A673 (cell line): ENCODE measurements around the gene HSFX2. TPM values are rescaled to one million over a fixed set of nuclear protein-coding genes. Genes with fewer than 3 reads are reported as not detected.
"Not testable (repeated sequence)": the region's sequence is repeated elsewhere in the genome, so short reads cannot be mapped to it uniquely, and the experiment has no call there.

Source experiments
- BruUV-seq: library from RNA; stranded (reverse); fragments of 400-500 nt; replicated peaks from 2 replicates; lab custom pipeline; 2021; lab: Mats Ljungman, UMichigan
- CTCF ChIA-PET: fragments of 300-600 bp; sonication (Branson Sonifier 250); formaldehyde crosslinking; loops from one replicate; lab custom pipeline; 2022; ENCODE audit warnings: antibody characterized with exemption; lab: Charles Lee
- POLR2A ChIA-PET: fragments of 300-600 bp; sonication (Branson Sonifier 250); formaldehyde crosslinking; loops from one replicate; lab custom pipeline; 2022; ENCODE audit warnings: antibody characterized with exemption; ENCODE audit not compliant: low non-redundant PET; lab: Charles Lee
- DNase-seq: peaks from one replicate; pipeline ENCODE4 v3.0.0-alpha.2; 2015; ENCODE audit warnings: low spot score
- H3K27ac ChIP-seq: fragments of 200-600 bp; sonication (generic); 2 replicates; pipeline ENCODE4 v1.5.1; 2016; ENCODE audit warnings: mixed run types, low read depth, mild to moderate bottlenecking, mixed read lengths, antibody characterized with exemption, low read length; ENCODE audit not compliant: poor library complexity, severe bottlenecking
- H3K27me3 ChIP-seq: fragments of 200-600 bp; sonication (generic); replicated peaks from 2 replicates; pipeline ENCODE4 v1.6.1; 2017; ENCODE audit warnings: mixed run types, low read depth, mild to moderate bottlenecking, mixed read lengths, antibody characterized with exemption, low read length; ENCODE audit not compliant: insufficient read depth, poor library complexity
- H3K36me3 ChIP-seq: fragments of 200-600 bp; sonication (generic); 2 replicates; pipeline ENCODE4 v1.6.1; 2016; ENCODE audit warnings: mixed run types, mild to moderate bottlenecking, mixed read lengths, antibody characterized with exemption, low read length; ENCODE audit not compliant: insufficient read depth, poor library complexity, severe bottlenecking
- H3K4me1 ChIP-seq: fragments of 200-600 bp; sonication (generic); 2 replicates; pipeline ENCODE4 v1.6.1; 2017; ENCODE audit warnings: mixed run types, mild to moderate bottlenecking, mixed read lengths, antibody characterized with exemption, low read length; ENCODE audit not compliant: insufficient read depth, poor library complexity, severe bottlenecking
- H3K4me3 ChIP-seq: fragments of 200-600 bp; sonication (generic); 2 replicates; pipeline ENCODE4 v1.5.1; 2016; ENCODE audit warnings: low read depth, mixed run types, mild to moderate bottlenecking, mixed read lengths, low read length; ENCODE audit not compliant: poor library complexity, severe bottlenecking
- H3K9me3 ChIP-seq: fragments of 200-600 bp; sonication (generic); 2 replicates; pipeline ENCODE4 v1.6.1; 2016; ENCODE audit warnings: mixed run types, low read depth, mild to moderate bottlenecking, mixed read lengths, antibody characterized with exemption, low read length; ENCODE audit not compliant: poor library complexity, severe bottlenecking
- EZH2 ChIP-seq: fragments of 200-600 bp; sonication (generic); IDR thresholded peaks from 2 replicates; pipeline ENCODE4 v1.6.1; 2017; ENCODE audit warnings: borderline replicate concordance, low read depth, mild to moderate bottlenecking, mixed read lengths, antibody characterized with exemption, low read length; ENCODE audit not compliant: poor library complexity, severe bottlenecking
- intact Hi-C: fragments of 100-400 bp; cut with micrococcal nuclease; formaldehyde crosslinking; loops from one replicate; pipeline ENCODE4 v1.10.0; 2022; ENCODE audit not compliant: unreplicated experiment
- total RNA-seq: library from RNA; stranded (reverse); gene quantifications from 2 replicates; pipeline ENCODE4 v1.2.3, GENCODE V29; 2021
- TF ChIP-seq, protein P1 (sequence below): fragments of 300-800, 200-600 bp; sonication (generic); conservative IDR thresholded peaks from 2 replicates; pipeline ENCODE4 v1.5.1; 2017; ENCODE audit warnings: low read depth, mild to moderate bottlenecking, antibody characterized with exemption, low read length, moderate library complexity, mixed read lengths

The HSFX2 gene
- total RNA-seq, 1 experiment from 2014 or later = not detected

GRCh38 chrX:149563359-149563758 is 31.8 kb downstream of the HSFX2 start:
- Histone ChIP-seq H3K36me3 (no peaks in the 10 kb centered on the region), H3K4me3 (no peak overlapping the region), H3K4me1 (no peaks in the 10 kb centered on the region), H3K27me3 (no peaks in the 10 kb centered on the region), H3K9me3 (no peaks in the 10 kb centered on the region), H3K27ac (no peak overlapping the region)
- POLR2A ChIA-PET = no interaction called here
- no peak for TF ChIP-seq EZH2
- TF ChIP-seq, protein P1, sequence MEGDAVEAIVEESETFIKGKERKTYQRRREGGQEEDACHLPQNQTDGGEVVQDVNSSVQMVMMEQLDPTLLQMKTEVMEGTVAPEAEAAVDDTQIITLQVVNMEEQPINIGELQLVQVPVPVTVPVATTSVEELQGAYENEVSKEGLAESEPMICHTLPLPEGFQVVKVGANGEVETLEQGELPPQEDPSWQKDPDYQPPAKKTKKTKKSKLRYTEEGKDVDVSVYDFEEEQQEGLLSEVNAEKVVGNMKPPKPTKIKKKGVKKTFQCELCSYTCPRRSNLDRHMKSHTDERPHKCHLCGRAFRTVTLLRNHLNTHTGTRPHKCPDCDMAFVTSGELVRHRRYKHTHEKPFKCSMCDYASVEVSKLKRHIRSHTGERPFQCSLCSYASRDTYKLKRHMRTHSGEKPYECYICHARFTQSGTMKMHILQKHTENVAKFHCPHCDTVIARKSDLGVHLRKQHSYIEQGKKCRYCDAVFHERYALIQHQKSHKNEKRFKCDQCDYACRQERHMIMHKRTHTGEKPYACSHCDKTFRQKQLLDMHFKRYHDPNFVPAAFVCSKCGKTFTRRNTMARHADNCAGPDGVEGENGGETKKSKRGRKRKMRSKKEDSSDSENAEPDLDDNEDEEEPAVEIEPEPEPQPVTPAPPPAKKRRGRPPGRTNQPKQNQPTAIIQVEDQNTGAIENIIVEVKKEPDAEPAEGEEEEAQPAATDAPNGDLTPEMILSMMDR = no peak
- DNase-seq = no peak
- CTCF ChIA-PET = no interaction called here
- BruUV-seq = no TSS peak
- intact Hi-C loops = no loop called here

- DNase-seq, H3K36me3 ChIP-seq, H3K4me3 ChIP-seq, H3K9me3 ChIP-seq, POLR2A ChIA-PET, H3K27me3 ChIP-seq, BruUV-seq, CTCF ChIA-PET, intact Hi-C loops, H3K4me1 ChIP-seq, H3K27ac ChIP-seq: not testable (repeated sequence)
Measured at GRCh38 chrX:149555251-149555650, 39.9 kb downstream of the HSFX2 start.

- H3K36me3 ChIP-seq, H3K9me3 ChIP-seq, CTCF ChIA-PET, H3K27me3 ChIP-seq, intact Hi-C loops, H3K27ac ChIP-seq, DNase-seq, H3K4me1 ChIP-seq, POLR2A ChIA-PET, BruUV-seq, H3K4me3 ChIP-seq: not testable (repeated sequence)
Measured at GRCh38 chrX:149551939-149552248, 43.2 kb downstream of the HSFX2 start.

DNA sequence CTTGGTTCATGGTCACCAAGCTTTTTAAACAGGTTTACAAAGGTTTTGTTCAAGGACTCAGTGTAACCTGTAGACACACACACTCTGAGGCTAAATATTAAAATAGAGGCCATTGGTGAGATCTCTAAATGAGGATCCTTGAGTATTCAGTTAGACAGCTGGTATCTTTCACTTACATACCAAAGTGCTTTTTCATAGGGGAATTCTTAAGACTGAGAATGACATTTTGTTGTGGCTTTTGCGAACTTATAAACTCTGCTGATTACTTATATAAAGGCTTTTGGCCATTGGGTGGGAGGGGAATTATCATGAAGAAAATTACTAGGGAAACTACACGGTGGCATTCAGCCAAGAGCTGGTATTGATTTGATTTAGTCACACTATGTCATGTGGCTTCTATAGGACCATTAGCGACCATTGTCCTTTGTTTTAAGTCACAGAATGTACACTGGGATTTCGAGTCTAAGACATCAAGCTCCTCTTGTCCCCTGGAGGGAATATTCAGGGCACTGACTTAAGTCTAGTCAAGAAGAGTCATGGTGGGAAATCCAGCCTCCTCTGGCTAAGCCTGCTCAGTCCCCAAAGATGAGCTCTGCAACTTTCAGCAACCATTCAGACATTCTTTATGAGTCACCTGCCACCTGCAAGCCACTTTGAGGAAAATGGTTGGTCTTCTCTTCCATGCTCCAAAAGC is 43.7 kb downstream of the HSFX2 start:
- DNase-seq, H3K27ac ChIP-seq, H3K36me3 ChIP-seq, CTCF ChIA-PET, POLR2A ChIA-PET, H3K9me3 ChIP-seq, H3K4me3 ChIP-seq, BruUV-seq, H3K27me3 ChIP-seq, intact Hi-C loops, H3K4me1 ChIP-seq: not testable (repeated sequence)

DNA sequence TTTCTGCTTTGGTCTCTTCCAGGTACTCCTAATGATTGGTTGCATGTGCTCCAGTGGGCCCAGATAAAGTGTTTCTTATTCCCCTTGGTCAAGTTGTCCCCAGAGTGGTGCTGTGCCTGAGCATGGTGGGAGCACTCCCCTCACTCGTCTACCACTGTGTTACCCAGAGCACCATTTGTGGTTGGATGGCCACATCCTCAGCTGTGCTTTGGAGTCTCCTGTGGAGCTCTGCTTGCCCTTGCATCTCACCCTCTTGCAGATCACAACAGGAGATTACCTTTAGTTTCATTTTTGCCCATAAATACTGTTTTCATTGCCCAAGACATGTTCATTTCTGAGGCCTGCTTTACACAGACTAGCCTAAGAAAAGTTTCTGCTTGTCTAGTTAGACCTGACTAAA is 44.7 kb downstream of the HSFX2 start:
- POLR2A ChIA-PET, H3K27ac ChIP-seq, H3K4me3 ChIP-seq, DNase-seq, BruUV-seq, H3K4me1 ChIP-seq, H3K27me3 ChIP-seq, H3K36me3 ChIP-seq, intact Hi-C loops, CTCF ChIA-PET, H3K9me3 ChIP-seq: not testable (repeated sequence)

DNA sequence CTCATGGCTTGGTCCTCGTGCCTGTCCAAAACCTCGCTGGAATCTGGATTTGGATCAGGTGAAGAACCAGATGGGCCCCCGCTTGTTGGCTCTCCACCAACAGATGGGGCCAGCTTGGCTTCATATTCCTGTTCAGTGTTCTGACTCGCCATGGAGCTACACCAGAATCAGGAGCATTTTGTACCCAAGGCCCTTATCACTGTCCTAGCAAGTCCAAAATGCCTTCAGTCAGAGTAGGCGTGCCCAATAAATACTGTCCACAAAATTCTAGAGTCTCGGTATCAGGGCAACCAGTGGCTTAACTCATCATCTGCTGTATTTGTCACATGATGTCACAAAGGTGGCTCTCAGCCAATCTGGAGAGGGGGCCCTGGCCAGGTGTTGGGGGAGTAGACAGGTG is 45.4 kb downstream of the HSFX2 start, which contains the start of gene HSFX3:
Gene HSFX3, minus strand, starts transcription at position 224 of the 400 bp plus-strand sequence. Its CDS starts 72 bp downstream, at position 152.
- CTCF ChIA-PET = not testable (repeated sequence)

GRCh38 chrX:149547782-149548181 is 47.3 kb downstream of the HSFX2 start:
- H3K9me3 ChIP-seq, H3K36me3 ChIP-seq, POLR2A ChIA-PET, H3K4me1 ChIP-seq, CTCF ChIA-PET, H3K27ac ChIP-seq, intact Hi-C loops, H3K4me3 ChIP-seq, BruUV-seq, H3K27me3 ChIP-seq, DNase-seq: not testable (repeated sequence)

More for the DNA sequence above, 45.4 kb downstream of the HSFX2 start, which contains the start of gene HSFX3:
- H3K9me3 ChIP-seq, H3K27ac ChIP-seq, BruUV-seq, H3K4me1 ChIP-seq, intact Hi-C loops, H3K36me3 ChIP-seq, POLR2A ChIA-PET, H3K27me3 ChIP-seq, DNase-seq, H3K4me3 ChIP-seq: not testable (repeated sequence)
